Inflammatory macrophage (primary cell): ENCODE results near the gene TSC22D3.

Experiments used
- DNase-seq, 2 donors: peaks; one replicate each; pipeline ENCODE4 v3.0.0-alpha.2; 2020 to 2022

Gene TSC22D3

DNA sequence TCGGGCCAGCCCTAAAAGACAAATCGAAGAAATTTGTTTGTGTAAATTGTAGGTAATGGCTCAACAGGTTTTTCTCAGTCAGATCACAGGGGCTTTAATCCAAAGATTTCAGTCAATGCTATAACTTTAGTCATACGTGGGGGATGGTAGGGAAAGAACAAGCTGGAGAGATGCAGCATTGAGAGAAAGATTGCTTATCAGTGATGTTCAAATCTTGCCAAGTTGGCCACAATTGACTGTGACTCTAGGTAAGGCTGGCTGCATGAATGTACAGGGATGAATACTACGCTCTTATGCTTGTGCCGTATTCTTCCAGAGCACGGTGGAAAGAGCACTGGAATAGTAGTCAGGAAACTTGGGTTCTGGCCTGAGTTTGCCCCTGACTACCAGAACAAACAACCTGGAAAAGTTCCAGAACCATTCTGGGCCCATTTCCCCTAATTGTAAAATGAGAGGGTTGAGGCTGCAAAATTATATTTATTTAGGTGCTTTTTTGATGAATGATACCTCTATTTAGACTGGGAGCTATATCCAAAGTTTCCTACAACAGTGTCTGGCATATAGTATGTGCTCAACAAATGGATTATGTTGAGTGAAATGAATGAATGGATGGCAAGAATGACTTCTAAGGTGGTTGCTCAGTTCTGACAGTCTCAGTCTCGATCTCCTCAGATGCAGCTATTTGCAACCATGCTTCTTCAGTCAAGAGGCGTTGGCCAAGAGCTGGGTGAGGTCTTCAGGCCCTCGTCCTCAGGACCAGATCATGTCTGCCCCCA lies 44.4 kb downstream of the TSC22D3 start:
- DNase-seq, result no peak

DNA sequence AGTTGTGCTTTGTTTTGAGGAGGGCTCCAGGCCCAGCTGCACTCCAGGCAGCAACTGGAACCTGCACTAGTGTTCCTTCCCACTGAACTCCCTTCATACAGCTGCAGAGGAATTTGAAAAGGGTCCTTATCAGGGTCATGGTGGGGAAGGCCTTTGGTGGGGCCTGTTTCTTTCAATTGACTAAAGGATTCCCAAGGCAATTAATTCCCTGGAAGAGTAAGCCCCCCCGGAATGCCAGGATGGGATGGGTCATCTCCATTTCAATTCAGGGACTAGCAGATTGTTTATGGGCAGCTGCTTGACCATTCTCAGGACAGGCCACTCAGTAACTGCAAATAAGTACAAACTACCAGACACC lies 45.3 kb downstream of the TSC22D3 start:
- DNase-seq, result no peak

- no peak for DNase-seq
Observed at GRCh38 chrX:107729558-107730297, 45.9 kb downstream of the TSC22D3 start.

GRCh38 chrX:107728371-107729099 lies 47.1 kb downstream of the TSC22D3 start:
- DNase-seq, result no peak

DNA sequence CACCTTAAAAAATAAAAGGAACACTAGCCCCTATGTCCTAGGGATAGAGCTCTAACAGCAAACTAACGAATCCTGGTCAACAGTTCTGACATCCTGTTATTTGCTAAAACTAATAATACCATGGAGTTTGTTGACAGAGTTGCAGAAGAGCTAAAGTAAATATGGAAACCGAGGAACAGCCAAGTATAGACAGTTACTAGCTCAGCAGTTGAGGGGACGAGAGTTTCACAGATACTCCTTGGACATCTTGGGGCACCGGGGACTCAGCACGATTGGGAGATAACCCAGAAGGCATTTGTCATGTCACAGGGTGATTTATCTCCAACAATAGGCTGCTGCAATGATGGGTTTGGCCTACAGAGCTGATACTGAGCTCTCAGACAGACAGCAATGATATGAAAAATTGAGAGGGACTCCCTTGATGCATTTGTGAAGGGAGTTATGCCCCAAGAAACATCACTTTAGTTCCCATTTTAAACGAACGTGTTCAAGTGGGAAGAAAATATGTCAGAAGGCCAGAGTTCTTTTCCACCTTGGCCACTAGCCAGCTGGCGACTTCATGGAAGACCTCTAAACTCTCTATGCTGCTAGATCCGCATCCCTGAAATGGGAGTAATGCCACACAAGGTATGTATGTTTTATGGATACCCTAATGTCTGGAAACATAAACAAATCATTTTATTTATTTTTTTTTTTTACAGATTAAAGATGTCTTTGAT lies 48.6 kb downstream of the TSC22D3 start:
- no peak for DNase-seq

GRCh38 chrX:107725761-107726555 lies 49.6 kb downstream of the TSC22D3 start:
- DNase-seq, result no peak

DNA sequence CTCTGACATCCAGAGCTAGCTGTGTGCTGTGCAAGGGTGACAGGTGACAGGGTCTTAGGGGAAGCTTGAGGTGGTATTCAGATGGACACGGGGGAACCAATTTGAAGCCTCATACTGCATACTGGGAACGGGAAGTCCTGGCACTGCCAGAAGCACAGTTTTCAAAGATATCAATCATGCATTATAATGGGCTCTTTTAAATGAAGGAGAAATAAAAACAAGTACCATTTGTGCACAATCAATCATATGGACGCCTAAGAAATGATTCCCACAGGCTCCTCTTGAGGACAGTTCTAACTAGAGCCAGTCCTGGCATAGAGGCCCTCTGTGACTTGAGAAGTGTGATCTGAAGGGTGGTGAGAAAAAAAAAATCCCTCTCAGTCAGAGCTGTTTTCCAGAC lies 50.9 kb downstream of the TSC22D3 start:
- no peak for DNase-seq

GRCh38 chrX:107723511-107723910 lies 52.1 kb downstream of the TSC22D3 start:
- no peak for DNase-seq

GRCh38 chrX:107721966-107722707 lies 53.5 kb downstream of the TSC22D3 start:
- no peak for DNase-seq

DNA sequence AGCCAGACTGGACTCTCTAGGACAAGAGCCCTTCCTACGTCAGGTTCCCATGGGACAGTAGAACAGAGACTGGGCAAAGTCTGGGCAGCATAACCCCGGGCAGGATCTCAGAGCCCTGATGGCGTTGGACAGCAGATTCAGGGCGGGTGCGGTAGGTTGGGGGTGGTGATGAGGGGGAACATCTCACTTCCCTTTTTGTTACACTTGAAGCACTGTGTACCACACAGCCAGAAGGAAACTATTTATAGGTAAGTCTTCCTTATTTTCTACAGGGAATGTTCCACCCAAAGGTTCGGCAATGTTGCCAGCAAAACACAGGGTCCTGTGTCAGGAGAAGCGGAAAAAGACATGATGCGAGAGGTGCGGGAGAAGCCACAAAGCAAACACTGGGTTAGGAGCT lies 54.3 kb downstream of the TSC22D3 start:
- DNase-seq, result peak; percentile 26 to 46

DNA sequence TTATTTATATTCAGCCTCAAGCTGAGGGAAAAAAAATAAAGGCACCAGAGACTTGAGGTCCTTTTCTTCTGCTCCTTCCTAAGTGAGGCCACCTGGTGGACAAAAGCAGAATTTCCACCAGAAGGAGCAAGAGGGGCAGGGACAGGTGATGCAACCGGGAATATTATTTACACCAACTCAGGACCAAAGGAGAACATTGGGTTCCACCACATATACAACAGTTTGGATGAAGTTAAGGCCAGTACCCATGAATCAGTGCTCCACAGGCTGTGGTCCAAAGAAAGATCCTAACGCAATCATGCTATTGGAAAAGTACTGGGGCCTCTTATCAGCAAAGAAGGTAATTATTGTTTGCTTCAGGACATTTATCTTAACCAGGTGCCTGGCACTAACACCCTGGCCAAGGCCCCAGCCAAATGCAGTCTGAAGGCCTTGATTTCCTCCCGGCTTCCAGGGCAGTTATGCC lies 57.4 kb downstream of the TSC22D3 start:
- DNase-seq, result peak; percentile 68 to 77

DNA sequence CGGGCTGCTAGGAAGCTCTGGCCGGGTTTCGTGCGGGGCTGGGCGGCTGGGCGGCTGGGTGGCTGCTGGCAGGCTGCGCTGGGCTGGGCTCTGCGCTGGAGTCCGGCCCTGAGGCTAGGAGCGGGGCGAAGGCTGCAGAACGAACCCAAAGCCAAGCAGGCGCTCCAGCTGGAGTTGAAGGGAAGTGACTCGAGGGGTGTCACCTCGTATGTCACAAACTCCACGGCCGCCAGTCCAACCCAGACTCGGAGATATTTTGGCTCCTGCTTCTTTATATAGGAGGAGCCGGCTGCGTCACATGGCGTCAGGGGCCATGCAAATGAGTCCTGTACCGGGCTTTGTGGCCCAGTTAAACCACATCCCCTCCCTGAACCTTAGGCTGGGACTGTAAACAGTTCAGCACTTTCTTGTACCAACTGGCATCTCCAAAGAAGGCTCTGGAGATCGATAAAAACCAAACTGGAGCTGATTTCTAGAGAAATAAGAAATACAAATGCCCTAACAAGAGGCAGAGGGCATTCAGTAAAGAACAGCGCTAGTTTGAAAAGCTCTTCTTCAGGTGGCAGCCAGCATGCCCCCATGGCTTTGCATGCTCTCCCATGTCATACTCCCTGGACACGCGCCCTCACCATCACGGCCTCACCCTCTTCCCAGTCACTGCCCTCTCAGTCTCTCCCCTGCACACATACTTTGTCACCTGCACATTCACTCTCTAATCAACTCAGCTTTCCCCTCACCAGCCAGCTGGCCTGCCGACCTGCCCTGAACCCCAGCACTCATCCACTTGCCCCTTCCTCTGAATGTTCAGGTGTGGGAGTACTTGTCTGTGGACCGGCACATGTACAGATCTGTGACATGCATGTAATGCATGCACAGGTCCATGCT lies 58.5 kb downstream of the TSC22D3 start:
- peak; percentile 90 for DNase-seq

GRCh38 chrX:107716118-107716684 lies 59.4 kb downstream of the TSC22D3 start:
- no peak for DNase-seq

GRCh38 chrX:107715331-107716117 lies 60.1 kb downstream of the TSC22D3 start:
- peak in 1 of 2 donors; percentile 10 for DNase-seq

DNA sequence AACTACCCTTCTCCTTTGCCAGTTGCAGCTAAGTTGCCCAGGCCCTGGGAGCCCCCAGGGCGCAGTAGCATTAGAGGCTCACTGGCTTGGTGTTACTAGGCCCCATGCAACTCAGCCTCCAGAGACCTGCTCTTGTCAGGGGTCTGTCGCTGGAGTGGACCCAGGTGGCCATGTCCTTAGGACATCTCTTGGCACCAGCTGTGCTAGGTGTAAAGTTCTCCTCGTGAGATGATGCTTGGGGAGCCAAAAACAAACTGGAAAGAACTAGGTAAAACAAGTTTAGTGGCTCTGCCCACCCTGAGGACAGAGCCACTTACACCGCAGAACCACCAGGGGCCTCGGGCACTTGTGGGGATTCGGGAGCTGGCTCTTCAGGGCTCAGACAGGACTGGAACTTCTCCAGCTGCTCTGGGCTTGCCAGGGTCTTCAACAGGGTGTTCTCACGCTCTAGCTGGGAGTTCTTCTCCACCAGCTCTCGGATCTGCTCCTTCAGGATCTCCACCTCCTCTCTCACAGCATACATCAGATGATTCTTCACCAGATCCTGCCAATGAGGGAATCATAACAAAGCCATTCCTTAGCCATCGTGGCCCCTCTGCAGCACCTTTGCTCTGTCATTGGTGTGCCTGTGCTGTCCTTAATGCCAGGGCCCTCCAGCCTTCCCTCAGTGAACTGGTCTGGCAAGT lies 61.2 kb downstream of the TSC22D3 start:
- no peak for DNase-seq

GRCh38 chrX:107713543-107714205 lies 61.9 kb downstream of the TSC22D3 start:
- no peak for DNase-seq

DNA sequence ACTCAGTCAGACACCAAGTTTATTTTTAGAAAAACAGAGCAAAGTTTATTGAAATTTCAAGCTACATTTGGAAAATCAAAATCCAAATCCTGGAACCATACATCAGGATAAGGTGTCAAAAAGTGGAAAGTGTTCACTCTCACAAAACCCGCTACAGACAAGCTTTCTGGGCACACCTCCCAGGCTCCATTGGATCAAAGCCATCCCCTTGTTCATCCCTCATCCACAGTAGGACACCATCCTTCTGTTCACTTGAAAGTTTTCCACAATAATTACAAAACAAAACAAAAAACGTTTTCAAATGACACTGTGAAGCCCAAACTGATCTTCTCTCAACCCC lies 62.4 kb downstream of the TSC22D3 start:
- no peak for DNase-seq
